Stimulated activated naive CD8-positive, alpha-beta T cell treated with anti-CD3 and anti-CD28 coated beads, Interleukin-15, Interleukin-2, amounts not matched to agents 100 ng/mL and 50 ng/mL, for 24 hours (primary cell): ENCODE measurements around the gene IGFBP5.

Source experiments
- H3K27ac Mint-ChIP-seq: one replicate; pipeline ENCODE4 v1.8.0; 2021; ENCODE audit warnings: mild to moderate bottlenecking, mixed read lengths
- H3K27me3 Mint-ChIP-seq: one replicate; pipeline ENCODE4 v1.8.0; 2021; ENCODE audit warnings: mixed read lengths
- H3K36me3 Mint-ChIP-seq: one replicate; pipeline ENCODE4 v1.8.0; 2021; ENCODE audit warnings: low read depth, mixed read lengths
- H3K4me1 Mint-ChIP-seq: one replicate; pipeline ENCODE4 v1.8.0; 2021; ENCODE audit warnings: low read depth, mixed read lengths
- H3K4me3 Mint-ChIP-seq: one replicate; pipeline ENCODE4 v1.8.0; 2021; ENCODE audit warnings: mild to moderate bottlenecking, mixed read lengths
- H3K9me3 Mint-ChIP-seq: one replicate; pipeline ENCODE4 v1.8.0; 2021; ENCODE audit warnings: mixed read lengths

Gene IGFBP5

DNA sequence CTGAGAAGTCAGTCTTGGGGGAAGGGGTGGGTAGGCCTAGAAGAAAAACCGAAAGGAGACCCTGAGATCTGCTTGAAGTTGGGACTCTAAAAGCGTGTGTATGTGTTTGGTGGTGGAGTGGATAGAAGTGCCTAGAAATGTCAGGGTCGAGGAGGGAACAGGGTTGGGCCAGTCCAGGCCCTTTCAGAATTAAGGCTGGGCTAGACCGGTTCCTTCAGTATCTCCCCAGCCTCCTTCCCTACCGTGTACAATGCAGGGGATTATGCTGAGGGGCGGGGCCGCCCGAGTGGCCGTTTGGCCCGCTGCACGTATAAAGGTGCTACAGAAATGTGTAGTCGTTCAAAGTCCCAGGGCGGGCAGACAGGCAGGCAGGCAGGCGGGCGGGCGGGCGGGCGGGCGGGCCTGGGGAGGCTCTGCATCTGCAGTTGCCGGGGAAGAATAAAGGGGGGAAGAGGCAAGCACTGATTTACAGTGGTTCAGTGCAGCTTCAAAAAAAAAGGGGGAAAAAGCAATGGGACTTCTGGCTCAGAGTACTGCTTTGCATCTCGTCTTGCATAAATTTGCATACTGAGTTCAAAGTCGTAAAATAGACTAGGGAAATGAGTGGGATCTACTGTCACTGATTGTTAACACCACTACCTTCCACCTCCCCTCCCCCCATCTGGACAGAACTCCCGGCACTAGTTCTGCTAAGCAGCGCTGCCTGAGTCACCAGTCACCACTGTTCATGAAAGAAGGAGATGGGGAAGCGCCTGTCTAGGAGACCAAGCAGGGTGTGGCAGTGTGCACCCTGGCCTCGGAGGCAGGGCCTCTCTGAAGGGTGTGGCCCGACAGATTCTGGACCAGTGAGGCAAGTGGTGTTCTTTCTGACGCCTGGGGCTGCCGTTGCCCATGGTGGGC lies 58.5 kb downstream of the IGFBP5 start:
- H3K27me3 Mint-ChIP-seq = peaks cover 59% of the 10 kb centered on the region
- no peak overlapping the region for H3K4me3 Mint-ChIP-seq
- H3K27ac Mint-ChIP-seq = peak overlapping the region; percentile 31
- peaks cover 28% of the 10 kb centered on the region for H3K4me1 Mint-ChIP-seq
- no peaks in the 10 kb centered on the region for H3K36me3 Mint-ChIP-seq
- H3K9me3 Mint-ChIP-seq = no peaks in the 10 kb centered on the region

DNA sequence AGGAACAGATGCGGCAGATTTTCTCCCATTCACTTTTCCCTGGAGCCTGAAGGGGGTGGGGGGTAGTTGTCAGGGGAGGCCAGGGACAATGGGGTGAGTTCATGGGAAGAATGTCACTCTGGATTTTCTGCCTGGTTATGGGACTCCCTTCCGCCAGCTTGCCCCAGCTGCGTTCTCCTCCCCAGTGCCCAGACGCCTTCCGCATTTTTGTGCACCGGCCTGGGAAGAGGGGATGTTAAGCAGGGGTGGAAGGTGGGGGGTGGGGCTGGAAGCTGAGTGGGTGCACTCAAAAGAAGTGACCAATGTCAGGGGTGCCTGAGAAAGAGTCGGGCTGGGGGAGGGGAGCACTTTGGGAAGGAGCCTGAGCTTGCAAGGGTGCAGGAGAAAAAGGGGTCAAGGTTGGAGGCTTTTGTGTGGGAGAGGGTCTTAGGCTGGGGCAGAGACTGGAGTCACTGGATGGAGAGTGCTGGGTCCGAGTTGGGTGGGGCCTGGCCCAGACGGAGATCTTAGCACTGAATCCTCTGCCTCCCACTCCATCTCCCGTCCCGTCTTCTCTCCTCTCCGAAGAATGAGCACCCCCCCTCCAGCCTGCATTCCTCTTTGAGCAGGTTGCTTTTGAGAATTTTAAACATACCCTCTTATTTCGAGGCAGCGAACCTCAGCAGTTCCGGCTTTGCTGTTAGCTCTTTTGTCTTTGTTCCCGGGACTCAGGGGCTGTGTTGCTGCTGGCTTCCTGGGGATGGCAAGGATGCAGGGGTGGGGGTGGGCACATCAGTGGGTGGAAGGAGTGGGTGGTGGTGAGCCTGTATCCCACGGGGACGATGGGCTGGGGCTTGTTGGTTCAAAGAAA lies 59.4 kb downstream of the IGFBP5 start:
- H3K9me3 Mint-ChIP-seq = no peaks in the 10 kb centered on the region
- H3K27me3 Mint-ChIP-seq = peaks cover 63% of the 10 kb centered on the region
- no peak overlapping the region for H3K4me3 Mint-ChIP-seq
- peaks cover 28% of the 10 kb centered on the region for H3K4me1 Mint-ChIP-seq
- H3K27ac Mint-ChIP-seq = no peak overlapping the region
- H3K36me3 Mint-ChIP-seq = no peaks in the 10 kb centered on the region

- peaks cover 28% of the 10 kb centered on the region for H3K4me1 Mint-ChIP-seq
- peak overlapping the region; percentile 58 for H3K27ac Mint-ChIP-seq
- peak overlapping the region; percentile 67 for H3K4me3 Mint-ChIP-seq
- H3K36me3 Mint-ChIP-seq = no peaks in the 10 kb centered on the region
- H3K27me3 Mint-ChIP-seq = peaks cover 63% of the 10 kb centered on the region
- H3K9me3 Mint-ChIP-seq = no peaks in the 10 kb centered on the region
These were observed 60.2 kb downstream of the IGFBP5 start for GRCh38 chr2:216635171-216635570.

- Mint-ChIP-seq H3K27me3 (peaks cover 59% of the 10 kb centered on the region), H3K27ac (no peak overlapping the region), H3K4me3 (peak overlapping the region; percentile 83), H3K36me3 (no peaks in the 10 kb centered on the region), H3K4me1 (peaks cover 28% of the 10 kb centered on the region), H3K9me3 (no peaks in the 10 kb centered on the region)
These were observed 60.8 kb downstream of the IGFBP5 start for GRCh38 chr2:216634370-216635148.

DNA sequence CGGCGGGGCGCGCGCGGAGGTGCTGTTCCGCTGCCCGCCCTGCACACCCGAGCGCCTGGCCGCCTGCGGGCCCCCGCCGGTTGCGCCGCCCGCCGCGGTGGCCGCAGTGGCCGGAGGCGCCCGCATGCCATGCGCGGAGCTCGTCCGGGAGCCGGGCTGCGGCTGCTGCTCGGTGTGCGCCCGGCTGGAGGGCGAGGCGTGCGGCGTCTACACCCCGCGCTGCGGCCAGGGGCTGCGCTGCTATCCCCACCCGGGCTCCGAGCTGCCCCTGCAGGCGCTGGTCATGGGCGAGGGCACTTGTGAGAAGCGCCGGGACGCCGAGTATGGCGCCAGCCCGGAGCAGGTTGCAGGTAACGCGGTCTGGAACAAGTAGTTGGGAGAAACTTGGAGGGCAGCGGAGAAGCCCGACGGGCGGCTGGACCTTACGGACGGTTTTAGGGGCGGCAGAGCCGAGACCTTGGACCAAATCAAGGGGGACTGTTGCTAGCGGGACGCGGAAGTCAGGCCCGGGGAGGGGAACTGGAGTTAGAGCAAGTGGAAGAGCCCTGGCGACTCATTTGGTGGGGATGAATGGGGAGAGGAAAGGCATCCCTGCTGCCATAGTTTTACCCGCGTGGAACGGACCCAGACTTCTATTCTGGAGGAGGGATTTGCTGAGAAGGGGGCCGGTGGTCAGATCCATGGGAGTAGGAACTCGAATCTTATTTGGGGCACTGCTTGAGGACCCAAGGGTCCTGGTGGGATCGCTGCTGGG lies 61.6 kb downstream of the IGFBP5 start:
- Mint-ChIP-seq H3K4me1 (peaks cover 28% of the 10 kb centered on the region), H3K36me3 (no peaks in the 10 kb centered on the region), H3K27ac (no peak overlapping the region), H3K9me3 (no peaks in the 10 kb centered on the region), H3K27me3 (peaks cover 55% of the 10 kb centered on the region), H3K4me3 (peak overlapping the region; percentile 83)

DNA sequence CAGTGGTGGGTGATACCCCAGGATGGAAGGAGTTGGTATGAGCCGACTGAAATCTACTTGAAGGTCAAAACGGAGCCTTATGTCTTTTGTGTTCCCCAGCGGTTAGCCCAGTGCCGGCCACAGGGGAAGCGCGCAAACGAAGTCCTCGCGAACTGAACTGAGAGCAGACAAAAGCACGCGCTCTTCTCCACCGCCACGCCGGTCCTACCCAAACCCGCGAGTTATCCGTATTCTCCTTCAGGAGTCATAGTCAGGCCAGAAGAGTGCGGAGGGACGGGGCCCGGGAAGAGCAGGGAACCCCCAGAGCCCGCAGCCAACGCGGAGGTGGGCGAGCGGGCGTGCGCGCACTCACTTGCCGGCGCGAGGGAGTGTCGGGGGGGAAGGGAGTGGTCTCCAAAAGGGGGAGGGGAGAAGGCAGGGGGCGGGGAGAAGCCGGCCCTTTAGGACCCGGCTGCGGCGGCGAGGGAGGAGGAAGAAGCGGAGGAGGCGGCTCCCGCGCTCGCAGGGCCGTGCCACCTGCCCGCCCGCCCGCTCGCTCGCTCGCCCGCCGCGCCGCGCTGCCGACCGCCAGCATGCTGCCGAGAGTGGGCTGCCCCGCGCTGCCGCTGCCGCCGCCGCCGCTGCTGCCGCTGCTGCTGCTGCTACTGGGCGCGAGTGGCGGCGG lies 62.3 kb downstream of the IGFBP5 start, which contains the start of gene IGFBP2:
IGFBP2 (plus strand) TSS at position 469 of the 664 bp plus-strand sequence; CDS start at position 573, 104 bp downstream.
- Mint-ChIP-seq H3K4me1 (peaks cover 28% of the 10 kb centered on the region), H3K27me3 (peaks cover 55% of the 10 kb centered on the region), H3K9me3 (no peaks in the 10 kb centered on the region), H3K27ac (peak within 1 kb of the TSS; percentile 72), H3K36me3 (no peaks in the 10 kb centered on the region), H3K4me3 (peak within 1 kb of the TSS; percentile 83)

GRCh38 chr2:216632346-216632951 lies 62.9 kb downstream of the IGFBP5 start:
- no peaks in the 10 kb centered on the region for H3K9me3 Mint-ChIP-seq
- peaks cover 28% of the 10 kb centered on the region for H3K4me1 Mint-ChIP-seq
- no peaks in the 10 kb centered on the region for H3K36me3 Mint-ChIP-seq
- H3K27me3 Mint-ChIP-seq = peaks cover 52% of the 10 kb centered on the region
- peak overlapping the region; percentile 72 for H3K27ac Mint-ChIP-seq
- peak overlapping the region; percentile 77 for H3K4me3 Mint-ChIP-seq

DNA sequence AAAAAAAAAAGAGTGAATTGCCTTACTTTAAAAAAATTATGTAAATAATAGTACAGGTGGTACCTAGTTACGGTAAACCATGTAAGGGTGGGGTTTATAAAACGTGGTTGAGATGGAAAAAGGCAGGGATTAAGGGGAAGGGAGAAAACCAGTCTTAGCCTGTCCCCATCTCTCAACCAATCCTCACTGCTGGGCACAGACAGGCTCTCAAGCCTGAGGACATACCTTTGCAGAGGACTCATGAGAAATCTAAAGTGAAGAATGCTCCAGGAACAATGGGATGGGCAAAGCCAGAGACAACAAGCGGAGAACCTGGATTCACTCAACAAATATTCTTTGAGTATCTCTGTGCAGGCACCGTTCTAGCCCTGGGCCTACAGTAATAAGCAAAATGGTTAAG lies 65.6 kb downstream of the IGFBP5 start:
- H3K4me1 Mint-ChIP-seq = peaks cover 17% of the 10 kb centered on the region
- H3K36me3 Mint-ChIP-seq = no peaks in the 10 kb centered on the region
- H3K9me3 Mint-ChIP-seq = no peaks in the 10 kb centered on the region
- H3K27ac Mint-ChIP-seq = no peak overlapping the region
- H3K4me3 Mint-ChIP-seq = no peak overlapping the region
- H3K27me3 Mint-ChIP-seq = peaks cover 27% of the 10 kb centered on the region

- H3K4me3 Mint-ChIP-seq = no peak overlapping the region
- no peaks in the 10 kb centered on the region for H3K36me3 Mint-ChIP-seq
- no peaks in the 10 kb centered on the region for H3K9me3 Mint-ChIP-seq
- H3K4me1 Mint-ChIP-seq = no peaks in the 10 kb centered on the region
- H3K27ac Mint-ChIP-seq = no peak overlapping the region
- H3K27me3 Mint-ChIP-seq = peaks cover 5% of the 10 kb centered on the region
These were observed 68.5 kb downstream of the IGFBP5 start for GRCh38 chr2:216626875-216627245.

DNA sequence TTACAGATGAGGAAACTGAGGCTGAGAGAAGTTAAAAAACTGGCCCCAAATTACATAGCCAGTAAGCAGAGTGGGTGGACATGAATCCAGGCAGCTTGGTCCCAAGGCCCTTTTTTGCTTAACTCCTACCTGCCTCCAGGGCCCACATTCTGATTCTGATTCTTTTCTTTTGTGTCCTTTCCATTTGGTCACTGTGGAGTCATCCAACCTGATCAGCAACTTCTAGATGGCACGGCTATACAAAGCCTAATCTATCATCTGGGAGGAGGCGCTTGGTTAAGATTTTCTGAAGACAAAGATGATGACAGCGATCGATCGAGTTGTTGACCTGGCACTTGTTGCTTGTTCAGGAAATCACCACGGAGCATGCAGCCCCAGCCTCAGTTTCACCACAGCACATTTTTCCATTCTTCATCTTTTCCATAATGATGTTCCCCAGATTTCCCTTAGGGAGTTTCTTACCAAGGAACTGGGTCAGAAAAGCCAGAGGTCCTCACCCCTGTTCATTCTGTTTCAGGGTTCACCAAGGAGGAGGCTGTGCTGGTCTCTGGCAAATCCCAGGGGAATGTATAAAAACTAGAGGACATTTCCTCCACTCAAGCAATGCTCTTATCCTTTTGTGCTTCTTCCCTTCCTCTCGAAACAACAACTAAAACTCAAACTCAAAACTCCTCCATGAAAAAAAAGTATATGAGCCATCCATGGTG lies 69.0 kb downstream of the IGFBP5 start:
- H3K4me1 Mint-ChIP-seq = no peaks in the 10 kb centered on the region
- no peaks in the 10 kb centered on the region for H3K9me3 Mint-ChIP-seq
- H3K27ac Mint-ChIP-seq = no peak overlapping the region
- no peak overlapping the region for H3K4me3 Mint-ChIP-seq
- no peaks in the 10 kb centered on the region for H3K27me3 Mint-ChIP-seq
- no peaks in the 10 kb centered on the region for H3K36me3 Mint-ChIP-seq

DNA sequence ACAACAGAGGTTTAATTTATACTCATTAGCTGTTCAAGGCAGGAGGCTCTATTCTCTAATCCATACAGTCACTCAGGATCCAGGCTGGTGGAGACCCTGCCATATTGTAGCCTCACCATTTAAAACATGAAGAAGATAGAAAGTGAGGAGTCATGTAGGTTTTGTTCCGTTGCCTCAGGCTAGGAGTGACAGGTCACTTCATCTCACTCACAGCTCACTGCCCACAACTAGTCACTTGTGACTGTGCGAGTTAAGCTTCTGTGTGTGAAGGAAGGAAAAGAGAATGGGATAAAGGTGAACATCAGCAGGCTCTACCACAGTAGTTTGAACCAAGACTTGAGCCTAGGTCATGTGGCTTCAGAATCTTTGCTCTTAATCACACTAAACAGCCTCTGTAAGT lies 71.1 kb downstream of the IGFBP5 start:
- H3K4me3 Mint-ChIP-seq = no peak overlapping the region
- H3K9me3 Mint-ChIP-seq = no peaks in the 10 kb centered on the region
- H3K27me3 Mint-ChIP-seq = no peaks in the 10 kb centered on the region
- H3K4me1 Mint-ChIP-seq = peaks cover 8% of the 10 kb centered on the region
- H3K27ac Mint-ChIP-seq = no peak overlapping the region
- no peaks in the 10 kb centered on the region for H3K36me3 Mint-ChIP-seq

DNA sequence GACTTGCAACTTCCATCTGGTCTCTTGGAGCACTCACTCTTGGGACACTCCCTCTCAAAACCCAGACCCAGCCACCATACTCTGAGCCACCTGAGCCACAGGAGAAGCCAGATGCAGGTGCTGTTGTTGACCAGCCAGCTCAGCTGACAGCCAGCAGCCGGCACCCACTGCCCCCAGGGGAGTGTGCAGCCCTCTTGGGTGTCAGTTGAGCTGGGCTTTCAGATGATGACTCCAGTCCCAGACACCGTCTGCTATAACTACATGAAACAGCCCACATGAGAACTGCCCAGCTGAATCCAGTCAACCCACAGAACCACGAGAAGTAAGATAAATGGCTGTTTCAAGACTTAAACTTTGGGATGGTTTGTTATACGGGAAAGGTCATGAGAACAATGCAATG lies 72.8 kb downstream of the IGFBP5 start:
- H3K4me1 Mint-ChIP-seq = peaks cover 8% of the 10 kb centered on the region
- H3K36me3 Mint-ChIP-seq = no peaks in the 10 kb centered on the region
- H3K27ac Mint-ChIP-seq = no peak overlapping the region
- no peaks in the 10 kb centered on the region for H3K27me3 Mint-ChIP-seq
- no peak overlapping the region for H3K4me3 Mint-ChIP-seq
- no peaks in the 10 kb centered on the region for H3K9me3 Mint-ChIP-seq
